Mesothelial cell of epicardium (in vitro differentiated cells): ENCODE data around the gene ERICH6. TPM values are rescaled to one million over a fixed set of nuclear protein-coding genes. Genes with fewer than 3 reads are reported as not detected.
A peak's percentile ranks its signal among the peaks of the same experiment; 100 is the strongest.

Source experiments
- DNase-seq, 2 experiments: peaks; one replicate each; pipeline ENCODE4 v3.0.0; 2021; ENCODE audit warnings: low spot score in 2 of 2; ENCODE audit not compliant: unreplicated experiment in 2 of 2
- H3K27ac Mint-ChIP-seq: 2 replicates; pipeline ENCODE4 v1.8.0; 2021; ENCODE audit warnings: mixed read lengths
- H3K27me3 Mint-ChIP-seq: 2 replicates; pipeline ENCODE4 v1.8.0; 2021; ENCODE audit warnings: low read depth, mixed read lengths
- H3K36me3 Mint-ChIP-seq: 2 replicates; pipeline ENCODE4 v1.8.0; 2021; ENCODE audit warnings: mixed read lengths
- H3K4me1 Mint-ChIP-seq: 2 replicates; pipeline ENCODE4 v1.8.0; 2021; ENCODE audit warnings: mixed read lengths
- H3K4me3 Mint-ChIP-seq: 2 replicates; pipeline ENCODE4 v1.8.0; 2021; ENCODE audit warnings: mild to moderate bottlenecking, moderate library complexity, mixed read lengths
- H3K9me3 Mint-ChIP-seq: 2 replicates; pipeline ENCODE4 v1.8.0; 2021; ENCODE audit warnings: mixed read lengths
- total RNA-seq: library from RNA; stranded (reverse); gene quantifications from 3 replicates; pipeline ENCODE4 v1.2.1, GENCODE V29; 2021
- TF ChIP-seq, protein P1 (sequence below): fragments of 200-600 bp; sonication (generic); IDR thresholded peaks from one replicate; pipeline ENCODE4 v1.5.0; 2021; ENCODE audit warnings: antibody characterized with exemption; ENCODE audit not compliant: unreplicated experiment

The ERICH6 gene
- total RNA-seq, 1 donor from 2014 or later, result 0.65 TPM

DNA sequence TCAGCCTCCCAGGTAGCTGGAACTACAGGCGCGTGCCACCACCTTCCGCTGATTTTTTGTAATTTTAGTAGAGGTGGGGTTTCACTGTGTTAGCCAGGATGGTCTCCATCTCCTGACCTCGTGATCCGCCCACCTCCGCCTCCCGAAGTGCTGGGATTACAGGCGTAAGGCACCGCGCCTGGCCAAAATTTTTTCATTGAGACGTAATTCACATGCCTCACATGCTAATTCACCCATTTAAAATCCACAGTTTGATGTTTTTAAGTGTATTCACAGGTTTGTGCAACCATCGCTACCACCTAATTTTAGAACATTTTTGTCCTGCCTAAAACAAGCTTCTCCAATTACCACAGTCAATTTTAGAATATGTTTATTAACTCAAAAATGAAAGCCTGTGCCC is 63.5 kb downstream of the ERICH6 start:
- Mint-ChIP-seq H3K36me3 (no peaks in the 10 kb centered on the region), H3K9me3 (peaks cover 2% of the 10 kb centered on the region), H3K4me1 (peaks cover 2% of the 10 kb centered on the region), H3K27me3 (no peaks in the 10 kb centered on the region), H3K27ac (no peak overlapping the region), H3K4me3 (no peak overlapping the region)
- DNase-seq, result no peak
- TF ChIP-seq, protein P1, sequence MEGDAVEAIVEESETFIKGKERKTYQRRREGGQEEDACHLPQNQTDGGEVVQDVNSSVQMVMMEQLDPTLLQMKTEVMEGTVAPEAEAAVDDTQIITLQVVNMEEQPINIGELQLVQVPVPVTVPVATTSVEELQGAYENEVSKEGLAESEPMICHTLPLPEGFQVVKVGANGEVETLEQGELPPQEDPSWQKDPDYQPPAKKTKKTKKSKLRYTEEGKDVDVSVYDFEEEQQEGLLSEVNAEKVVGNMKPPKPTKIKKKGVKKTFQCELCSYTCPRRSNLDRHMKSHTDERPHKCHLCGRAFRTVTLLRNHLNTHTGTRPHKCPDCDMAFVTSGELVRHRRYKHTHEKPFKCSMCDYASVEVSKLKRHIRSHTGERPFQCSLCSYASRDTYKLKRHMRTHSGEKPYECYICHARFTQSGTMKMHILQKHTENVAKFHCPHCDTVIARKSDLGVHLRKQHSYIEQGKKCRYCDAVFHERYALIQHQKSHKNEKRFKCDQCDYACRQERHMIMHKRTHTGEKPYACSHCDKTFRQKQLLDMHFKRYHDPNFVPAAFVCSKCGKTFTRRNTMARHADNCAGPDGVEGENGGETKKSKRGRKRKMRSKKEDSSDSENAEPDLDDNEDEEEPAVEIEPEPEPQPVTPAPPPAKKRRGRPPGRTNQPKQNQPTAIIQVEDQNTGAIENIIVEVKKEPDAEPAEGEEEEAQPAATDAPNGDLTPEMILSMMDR, result no peak

DNA sequence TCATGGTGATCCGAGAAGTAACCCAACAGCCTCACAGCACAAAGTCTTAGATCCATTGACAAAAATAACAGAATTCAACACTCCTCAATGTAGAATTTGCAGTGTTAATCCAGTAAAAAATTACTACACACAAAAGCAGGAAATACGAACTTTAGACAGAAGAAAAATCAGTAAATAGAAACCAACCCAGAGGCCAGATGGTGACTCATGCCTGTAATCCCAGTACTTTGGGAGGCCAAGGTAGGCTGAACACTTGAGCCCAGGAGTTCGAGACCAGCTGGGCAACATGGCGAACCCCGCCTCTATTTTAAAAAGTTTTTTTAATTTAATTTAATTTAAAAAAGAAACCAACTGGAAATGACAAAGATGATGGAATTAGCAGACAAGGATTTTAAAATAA is 64.5 kb downstream of the ERICH6 start:
- H3K36me3 Mint-ChIP-seq, result no peaks in the 10 kb centered on the region
- no peaks in the 10 kb centered on the region for H3K27me3 Mint-ChIP-seq
- no peak overlapping the region for H3K4me3 Mint-ChIP-seq
- H3K27ac Mint-ChIP-seq, result no peak overlapping the region
- TF ChIP-seq, protein P1, result no peak
- peaks cover 2% of the 10 kb centered on the region for H3K4me1 Mint-ChIP-seq
- H3K9me3 Mint-ChIP-seq, result no peaks in the 10 kb centered on the region
- DNase-seq, result no peak

DNA sequence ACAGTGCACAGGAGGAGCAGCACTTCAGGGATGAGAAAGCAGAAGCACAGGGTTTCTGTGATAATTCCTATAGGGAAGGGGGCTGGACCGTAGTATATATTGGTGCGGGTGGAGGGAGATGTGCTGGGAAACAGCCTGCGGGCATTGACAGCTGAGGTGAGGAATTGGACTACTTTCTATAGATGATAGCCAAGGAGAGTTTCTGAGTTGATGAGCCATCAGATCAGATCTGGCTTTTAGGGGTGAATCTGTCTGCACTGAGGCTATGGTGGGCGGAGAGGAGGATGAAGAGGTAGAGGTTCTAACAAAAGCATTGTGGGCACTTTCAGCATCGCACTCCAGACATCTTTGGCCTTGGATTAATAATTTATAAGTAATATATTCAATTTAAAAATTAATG is 67.5 kb downstream of the ERICH6 start:
- TF ChIP-seq, protein P1, result no peak
- H3K36me3 Mint-ChIP-seq, result peaks cover 3% of the 10 kb centered on the region
- peaks cover 2% of the 10 kb centered on the region for H3K4me1 Mint-ChIP-seq
- H3K9me3 Mint-ChIP-seq, result no peaks in the 10 kb centered on the region
- no peaks in the 10 kb centered on the region for H3K27me3 Mint-ChIP-seq
- H3K4me3 Mint-ChIP-seq, result no peak overlapping the region
- H3K27ac Mint-ChIP-seq, result no peak overlapping the region
- no peak for DNase-seq

DNA sequence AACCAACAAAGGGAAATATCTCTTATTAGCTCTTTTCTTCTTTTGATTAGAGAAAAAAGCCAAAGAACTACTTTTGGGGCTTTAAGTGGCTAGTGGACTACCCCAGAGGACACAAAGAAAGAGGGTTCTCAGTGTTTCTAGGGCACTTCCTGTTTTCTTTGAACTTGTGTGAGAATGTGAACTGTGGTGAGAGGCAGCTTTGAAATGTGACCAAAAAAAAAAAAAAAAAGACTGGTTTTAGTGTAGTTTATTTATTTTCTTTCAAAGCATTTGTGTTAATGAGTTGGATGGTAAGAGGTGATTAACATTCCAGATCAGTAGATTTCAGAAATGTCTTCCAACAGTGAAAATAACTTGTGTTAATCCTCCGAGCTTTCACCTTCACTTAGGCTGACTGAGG is 68.2 kb downstream of the ERICH6 start:
- H3K36me3 Mint-ChIP-seq, result peaks cover 4% of the 10 kb centered on the region
- H3K4me1 Mint-ChIP-seq, result peaks cover 2% of the 10 kb centered on the region
- no peak for DNase-seq
- H3K27me3 Mint-ChIP-seq, result no peaks in the 10 kb centered on the region
- H3K4me3 Mint-ChIP-seq, result no peak overlapping the region
- peak overlapping the region; percentile 21 for H3K27ac Mint-ChIP-seq
- H3K9me3 Mint-ChIP-seq, result no peaks in the 10 kb centered on the region
- TF ChIP-seq, protein P1, result no peak

DNA sequence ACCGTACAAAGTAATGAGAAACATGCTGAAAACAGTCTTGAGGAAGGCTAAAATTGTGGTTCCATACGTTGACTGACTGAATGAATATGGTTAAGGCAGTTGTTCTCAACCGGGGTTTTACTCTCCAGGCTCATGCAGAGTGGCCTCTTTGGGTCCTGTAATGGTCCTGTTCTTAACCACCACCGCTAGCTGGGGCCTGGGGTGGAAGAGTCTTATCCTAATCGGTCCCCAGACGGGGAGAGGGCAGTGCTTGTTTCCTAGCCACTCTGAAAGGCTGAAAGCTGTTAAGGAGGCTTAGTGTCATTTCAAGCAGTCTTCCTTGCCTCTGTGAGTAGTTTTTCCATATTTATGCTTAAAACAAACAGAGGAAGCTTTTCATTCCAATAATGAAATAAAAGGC is 68.6 kb downstream of the ERICH6 start:
- Mint-ChIP-seq H3K4me3 (no peak overlapping the region), H3K4me1 (peaks cover 2% of the 10 kb centered on the region), H3K27ac (no peak overlapping the region), H3K27me3 (no peaks in the 10 kb centered on the region), H3K9me3 (no peaks in the 10 kb centered on the region), H3K36me3 (peaks cover 6% of the 10 kb centered on the region)
- DNase-seq, result no peak
- TF ChIP-seq, protein P1, result no peak
